NCI-H146 treated with DMSO at 0.1 percent for 48 hours (cell line): ENCODE data around the gene ELOVL6.
"Not testable (repeated sequence)": the region's sequence is repeated elsewhere in the genome, so short reads cannot be mapped to it uniquely, and the experiment has no call there.

Source experiments
- DNase-seq: peaks from one replicate; lab custom pipeline; 2025; ENCODE audit not compliant: unreplicated experiment; lab: John Stamatoyannopoulos, UW

The ELOVL6 gene, protein sequence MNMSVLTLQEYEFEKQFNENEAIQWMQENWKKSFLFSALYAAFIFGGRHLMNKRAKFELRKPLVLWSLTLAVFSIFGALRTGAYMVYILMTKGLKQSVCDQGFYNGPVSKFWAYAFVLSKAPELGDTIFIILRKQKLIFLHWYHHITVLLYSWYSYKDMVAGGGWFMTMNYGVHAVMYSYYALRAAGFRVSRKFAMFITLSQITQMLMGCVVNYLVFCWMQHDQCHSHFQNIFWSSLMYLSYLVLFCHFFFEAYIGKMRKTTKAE

DNA sequence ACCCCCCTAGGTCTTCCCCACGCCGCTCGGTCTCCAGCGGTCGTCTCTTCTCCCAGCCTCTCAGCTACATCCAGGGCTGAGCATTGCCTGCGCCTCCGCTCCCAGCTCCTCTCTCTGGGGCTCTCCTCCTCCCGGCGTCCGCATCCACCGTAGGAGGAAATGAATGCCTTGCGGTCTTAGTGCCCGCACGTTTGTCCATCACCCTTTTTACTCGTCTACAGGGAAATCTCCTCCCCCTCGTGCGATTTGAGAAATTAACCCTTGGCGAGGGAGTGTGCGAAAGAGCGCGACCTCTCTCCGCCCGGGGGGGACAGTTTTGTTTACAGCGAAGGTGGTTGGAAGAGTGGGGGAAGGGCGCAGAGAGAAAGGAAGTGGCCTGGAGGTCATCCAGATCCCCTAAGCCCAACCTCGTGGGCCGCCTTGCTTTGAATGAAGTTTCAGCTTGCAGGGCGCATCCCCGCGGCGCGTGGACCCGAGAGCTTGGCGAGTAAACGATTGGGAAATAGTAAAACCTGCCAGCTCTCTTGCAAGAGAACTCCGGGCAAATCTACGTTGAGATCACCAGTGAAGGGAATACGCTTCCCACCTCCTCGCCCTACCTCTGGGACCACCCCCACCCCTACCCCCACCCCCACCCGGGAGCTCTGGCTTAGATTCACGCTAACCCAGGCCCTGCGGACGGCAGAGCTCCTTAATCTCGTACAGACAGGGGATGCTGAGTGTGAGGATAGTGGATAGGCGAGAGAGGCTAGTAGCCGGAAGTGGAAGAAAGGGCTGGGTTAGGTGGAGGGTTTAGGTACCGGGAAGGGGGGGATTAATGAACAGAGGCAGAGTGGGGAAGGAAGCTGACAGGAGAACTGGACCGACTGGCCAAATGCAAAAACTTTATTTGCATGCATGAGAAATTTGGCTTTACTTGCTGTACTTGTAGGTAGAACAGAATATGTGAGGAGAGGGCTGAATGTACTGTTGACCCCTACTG, at the start of gene ELOVL6:
TSS of gene ELOVL6 (minus strand) at position 181 of the 982 bp plus-strand sequence. CDS start 280 bp downstream, outside the sequence.
- DNase-seq: peak; percentile 44

DNA sequence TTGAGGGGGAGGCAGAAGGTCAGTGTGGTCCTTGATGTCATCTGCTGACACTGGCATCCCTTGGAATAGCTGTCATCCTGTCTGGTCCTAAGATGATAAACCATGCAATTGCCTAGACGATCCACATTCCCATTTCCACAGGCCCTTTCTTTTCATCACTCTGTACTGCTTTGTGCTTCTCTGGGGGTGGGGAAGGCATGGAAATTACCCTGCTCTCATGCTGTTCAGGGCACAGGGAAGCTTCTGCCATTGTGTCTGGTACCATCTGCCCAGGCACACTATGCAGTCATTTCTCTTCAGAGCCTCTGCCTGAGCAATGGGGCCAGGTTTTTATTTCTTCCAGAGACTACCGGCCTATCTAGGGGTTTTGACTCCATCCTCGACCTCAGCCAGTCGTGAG, 49.7 kb upstream of the ELOVL6 start:
- DNase-seq: no peak

DNA sequence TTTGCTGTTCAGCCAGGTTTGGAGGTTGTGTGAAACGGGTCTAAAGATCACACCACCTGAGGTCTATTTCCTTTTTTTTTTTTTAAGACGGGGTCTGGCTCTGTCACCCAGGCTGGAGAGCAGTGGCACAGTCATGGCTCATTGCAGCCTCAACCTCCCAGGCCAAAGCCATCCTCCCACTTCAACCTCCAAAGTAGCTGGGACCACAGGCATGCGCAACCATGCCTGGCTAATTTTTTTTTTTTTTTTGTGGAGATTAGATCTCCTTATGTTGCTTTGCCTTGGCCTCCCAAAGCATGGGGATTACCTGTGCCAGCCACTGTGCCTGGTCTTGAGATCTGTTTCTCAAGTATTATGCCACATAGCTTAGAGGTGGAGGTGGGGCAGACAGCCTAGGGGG, 49.2 kb upstream of the ELOVL6 start:
- DNase-seq: no peak

DNA sequence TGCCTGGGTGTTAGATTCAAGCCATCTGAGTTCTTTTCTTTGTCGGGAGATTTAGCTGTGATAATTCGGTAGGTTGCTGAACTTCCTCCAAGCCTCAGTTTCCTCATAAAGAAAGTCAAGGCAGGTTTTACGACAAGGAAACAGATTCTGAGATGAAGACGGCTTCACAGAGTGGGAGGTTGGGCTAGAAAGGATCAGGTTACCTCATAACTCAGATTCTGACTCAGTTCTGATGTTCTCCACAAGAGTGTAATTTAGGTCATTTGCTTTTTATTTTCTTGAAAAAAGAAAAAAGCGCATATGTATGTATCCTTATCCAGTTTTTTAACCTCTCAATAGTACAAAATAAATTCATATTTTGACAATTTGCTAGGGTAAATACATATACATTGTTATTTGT, 47.2 kb upstream of the ELOVL6 start:
- no peak for DNase-seq

DNA sequence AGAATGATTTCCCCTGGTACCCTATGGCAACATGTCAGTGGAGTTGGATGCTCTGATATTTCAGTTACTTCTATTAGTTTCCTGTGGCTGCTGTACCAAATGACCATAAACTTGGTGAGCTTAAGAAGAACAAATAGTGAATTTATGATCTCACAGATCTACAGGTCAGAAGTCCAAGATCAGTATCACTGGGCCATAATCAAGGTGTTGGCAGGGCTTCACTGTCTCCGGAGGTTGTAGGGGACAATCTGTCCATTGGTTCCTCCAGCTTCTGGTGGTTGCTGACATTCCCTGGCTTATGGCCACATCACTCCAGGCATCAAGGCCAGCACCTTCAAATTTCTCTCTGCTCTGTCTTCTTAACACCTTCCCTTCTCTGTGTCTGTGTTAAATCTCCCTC, 37.9 kb upstream of the ELOVL6 start:
- no peak for DNase-seq

DNA sequence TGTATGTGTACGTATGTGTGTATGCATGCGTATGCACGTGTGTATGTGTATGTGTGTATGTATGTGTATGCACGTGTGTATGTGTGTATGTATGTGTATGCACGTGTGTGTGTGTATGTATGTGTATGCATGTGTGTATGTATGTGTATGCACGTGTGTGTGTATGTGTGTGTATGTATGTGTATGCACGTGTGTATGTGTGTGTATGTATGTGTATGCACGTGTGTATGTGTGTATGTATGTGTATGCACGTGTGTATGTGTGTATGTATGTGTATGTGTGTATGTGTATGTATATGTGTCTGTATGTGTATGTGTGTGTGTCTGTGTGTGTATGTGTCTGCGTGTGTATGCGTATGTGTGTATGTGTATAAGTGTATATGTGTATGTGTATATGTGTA, 35.2 kb upstream of the ELOVL6 start:
- not testable (repeated sequence) for DNase-seq

DNA sequence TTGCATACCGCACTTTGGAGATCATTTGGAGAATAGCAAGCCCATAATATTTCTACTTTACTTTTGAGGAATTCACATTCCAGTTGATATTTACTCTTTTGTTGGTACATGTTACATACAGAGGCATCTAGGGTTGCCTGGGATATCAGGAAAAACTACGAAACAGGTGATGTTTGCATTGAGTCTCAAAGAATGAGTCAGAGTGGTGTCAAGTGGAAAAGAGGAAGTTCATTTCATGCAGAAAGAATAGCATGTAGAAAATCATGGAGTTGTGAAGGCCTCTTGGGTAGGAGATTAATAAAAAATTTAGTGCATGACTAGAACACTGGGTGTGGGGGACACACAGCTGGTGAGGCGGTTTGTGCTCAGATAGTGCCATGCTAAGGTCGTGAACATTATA, 33.5 kb upstream of the ELOVL6 start:
- no peak for DNase-seq

DNA sequence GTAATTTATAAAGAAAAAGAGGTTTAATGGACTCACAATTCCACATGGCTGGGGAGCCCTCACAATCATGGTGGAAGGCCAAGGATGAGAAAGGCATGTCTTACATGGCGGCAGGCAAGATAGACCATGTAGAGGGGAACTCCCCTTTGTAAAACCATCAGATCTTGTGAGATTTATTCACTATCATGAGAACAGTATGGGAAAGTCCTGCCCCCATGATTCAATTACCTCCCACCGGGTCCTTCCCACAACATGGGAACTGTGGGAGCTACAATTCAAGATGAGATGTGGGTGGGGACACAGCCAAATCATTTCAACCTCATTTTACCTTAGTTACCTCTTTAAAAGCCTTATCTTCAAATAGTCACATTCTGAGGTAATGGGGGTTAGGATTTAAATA, 30.9 kb upstream of the ELOVL6 start:
- DNase-seq: no peak

DNA sequence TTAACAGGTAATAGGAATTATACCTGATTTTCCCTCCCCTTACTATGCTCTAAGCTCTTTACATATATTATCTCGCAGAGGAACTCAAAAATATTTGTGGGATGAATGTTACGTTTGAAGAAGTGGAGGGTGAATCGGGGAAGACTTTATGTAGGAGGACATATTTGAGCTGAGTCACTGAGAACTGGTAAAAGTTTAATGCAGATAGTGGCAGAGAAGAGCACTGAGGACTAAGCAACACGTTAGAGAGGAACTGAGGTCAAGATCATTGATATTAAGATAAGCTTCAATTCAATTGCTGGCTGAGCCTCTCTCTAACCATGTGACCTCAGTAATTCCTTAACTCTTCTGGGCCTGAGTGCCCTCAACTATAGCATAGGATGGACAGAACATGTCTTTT, 26.4 kb upstream of the ELOVL6 start:
- DNase-seq: no peak

DNA sequence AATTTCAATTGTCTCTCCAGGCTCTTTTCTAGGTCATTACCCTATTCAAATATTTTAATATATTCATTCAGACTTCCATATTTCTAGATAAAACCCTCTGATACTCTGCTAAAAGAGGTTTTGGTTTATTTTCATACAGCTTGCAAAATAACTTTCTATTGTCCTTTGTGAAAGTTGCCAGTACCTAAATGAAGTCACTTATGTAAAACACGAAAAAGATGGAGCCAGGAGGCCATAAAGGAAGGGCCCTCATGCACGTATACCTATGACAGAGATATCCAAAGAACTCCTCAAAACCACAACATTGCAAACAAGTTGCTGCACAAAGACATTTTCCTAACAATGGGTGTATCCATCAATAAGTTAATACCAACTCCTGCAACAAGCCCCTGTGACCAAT, 25.7 kb upstream of the ELOVL6 start:
- no peak for DNase-seq

DNA sequence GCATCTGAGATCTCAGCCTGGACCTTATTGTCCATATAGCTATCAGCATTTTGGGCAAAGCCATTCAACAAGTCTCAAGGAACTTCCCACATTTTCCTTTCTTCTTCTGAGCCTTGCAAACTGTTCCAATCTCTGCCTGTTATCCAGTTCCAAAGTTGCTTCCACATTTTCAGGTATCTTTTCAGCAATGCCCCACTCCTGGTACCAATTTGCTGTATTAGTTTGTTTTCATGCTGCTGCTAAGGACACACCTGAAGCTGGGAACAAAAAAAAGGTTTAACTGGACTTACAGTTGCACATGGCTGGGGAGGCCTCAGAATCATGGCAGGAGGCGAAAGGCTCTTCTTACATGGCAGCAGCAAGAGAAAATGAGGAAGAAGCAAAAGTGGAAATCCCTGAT, 20.5 kb upstream of the ELOVL6 start:
- DNase-seq: not testable (repeated sequence)

DNA sequence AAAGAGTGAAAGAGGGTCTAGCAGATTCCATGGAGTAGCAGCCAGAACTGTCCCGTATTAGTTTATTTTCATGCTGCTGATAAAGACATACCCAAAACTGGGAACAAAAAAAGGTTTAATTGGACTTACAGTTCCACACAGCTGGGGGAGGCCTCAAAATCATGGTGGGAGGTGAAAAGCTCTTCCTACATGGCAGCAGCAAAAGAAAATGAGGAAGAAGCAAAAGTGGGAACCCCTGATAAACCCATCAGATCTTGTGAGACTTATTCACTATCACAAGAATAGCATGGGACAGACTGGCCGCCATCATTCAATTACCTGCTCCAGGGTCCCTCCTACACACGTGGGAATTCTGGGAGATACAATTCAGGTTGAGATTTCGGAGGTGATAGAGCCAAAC, 18.8 kb upstream of the ELOVL6 start:
- not testable (repeated sequence) for DNase-seq

DNA sequence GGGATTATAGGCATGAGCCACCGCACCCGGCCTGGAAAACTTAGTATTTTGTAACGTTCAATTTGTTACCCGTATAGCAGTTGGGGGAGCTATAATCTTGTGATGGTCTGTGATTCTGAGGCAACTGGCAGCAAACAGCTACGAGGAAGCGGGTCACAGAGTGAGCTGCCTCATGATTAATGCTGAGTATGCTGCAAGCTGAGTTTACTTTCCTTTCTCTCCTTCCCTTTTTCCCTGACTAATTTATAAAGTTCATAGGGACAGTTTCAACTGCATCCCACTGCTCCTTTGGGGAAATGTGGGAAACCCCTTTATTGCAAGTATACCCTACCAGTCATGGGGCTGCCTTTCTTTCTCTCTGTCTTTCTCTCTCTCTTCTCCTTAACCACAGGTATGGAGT, 17.7 kb upstream of the ELOVL6 start:
- DNase-seq: no peak

DNA sequence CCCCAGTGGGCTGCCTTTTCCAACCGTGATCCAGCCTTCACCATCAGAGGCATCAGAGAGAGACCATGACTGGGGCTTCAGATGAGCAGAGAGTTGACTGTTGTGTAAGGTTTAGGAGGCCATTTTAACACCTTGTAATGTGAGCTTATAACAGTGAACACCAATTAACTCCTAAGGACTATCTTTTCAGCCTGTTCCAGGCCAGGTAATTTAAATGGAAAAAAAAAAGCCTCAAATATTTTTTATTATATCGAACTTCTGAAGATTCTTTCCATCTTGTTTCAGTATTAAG, 13.3 kb upstream of the ELOVL6 start:
- DNase-seq: no peak

DNA sequence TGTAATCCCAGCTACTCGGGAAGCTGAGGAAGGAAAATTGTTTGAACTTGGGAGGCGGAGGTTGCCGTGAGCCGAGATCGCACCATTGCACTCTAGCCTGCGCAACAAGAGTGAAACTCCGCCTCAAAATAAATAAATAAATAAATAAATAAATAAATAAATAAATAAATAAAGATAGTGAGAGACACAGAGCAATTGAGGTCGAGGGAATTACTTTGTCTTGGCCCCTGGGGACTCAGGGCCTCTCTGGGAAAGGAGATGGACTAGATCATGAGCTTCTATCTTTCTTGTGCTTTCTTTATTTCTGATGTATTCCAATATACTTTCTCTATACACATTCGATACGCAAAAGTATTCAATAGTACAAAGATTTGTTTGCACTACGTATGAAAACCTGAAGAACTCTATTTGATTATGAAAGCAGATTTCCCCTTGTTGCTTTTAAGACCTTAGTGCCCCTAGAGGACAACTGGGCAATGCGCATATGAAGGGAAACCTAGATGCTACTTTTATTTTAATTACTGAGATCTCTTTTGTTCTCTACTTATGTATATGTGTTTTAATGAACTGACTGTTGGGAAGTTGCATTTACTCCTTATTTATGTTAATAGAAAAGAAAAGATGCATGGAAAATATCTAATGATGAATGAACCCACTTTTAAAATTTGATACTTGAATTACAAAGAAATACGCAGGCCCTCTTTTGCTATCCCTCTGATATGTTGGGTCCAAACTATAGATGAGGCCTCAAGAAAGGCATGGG, 12.8 kb upstream of the ELOVL6 start:
- no peak for DNase-seq

DNA sequence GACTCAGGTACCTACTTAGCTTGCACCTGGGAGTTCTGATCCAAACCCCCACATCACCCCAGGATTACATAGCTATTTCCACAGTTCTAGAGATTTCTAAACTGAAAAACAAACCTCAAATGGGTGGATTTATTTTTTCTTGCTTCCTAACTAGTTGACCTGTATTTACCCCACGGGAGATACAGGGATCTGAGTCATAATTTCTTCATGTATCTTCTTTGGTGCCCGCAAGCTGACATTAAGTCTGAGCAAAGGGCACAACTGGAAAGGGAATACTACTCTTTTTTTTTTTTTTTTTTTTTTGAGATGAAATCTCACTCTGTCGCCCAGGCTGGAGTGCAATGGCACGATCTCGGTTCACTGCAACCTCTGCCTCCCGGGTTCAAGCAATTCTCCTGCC, 10.0 kb upstream of the ELOVL6 start:
- DNase-seq: no peak

DNA sequence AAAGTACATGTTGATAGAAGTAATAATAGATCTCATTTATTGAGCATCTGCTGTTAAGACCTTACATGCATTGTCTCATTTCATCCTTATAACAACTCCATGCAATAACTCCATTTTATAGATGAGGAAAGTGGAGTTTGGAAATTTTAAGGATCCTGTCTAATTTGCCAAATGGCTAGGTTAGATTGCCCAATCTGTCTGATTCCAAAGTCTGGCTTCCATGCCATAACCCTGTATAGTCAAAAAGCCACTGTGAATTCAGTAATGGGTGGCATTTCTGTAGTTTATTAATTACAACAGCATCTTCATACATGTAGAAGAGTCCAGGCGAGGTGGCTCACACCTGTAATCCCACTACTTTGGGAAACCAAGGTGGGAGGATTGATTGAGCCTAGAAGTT, 8.8 kb upstream of the ELOVL6 start:
- DNase-seq: no peak

DNA sequence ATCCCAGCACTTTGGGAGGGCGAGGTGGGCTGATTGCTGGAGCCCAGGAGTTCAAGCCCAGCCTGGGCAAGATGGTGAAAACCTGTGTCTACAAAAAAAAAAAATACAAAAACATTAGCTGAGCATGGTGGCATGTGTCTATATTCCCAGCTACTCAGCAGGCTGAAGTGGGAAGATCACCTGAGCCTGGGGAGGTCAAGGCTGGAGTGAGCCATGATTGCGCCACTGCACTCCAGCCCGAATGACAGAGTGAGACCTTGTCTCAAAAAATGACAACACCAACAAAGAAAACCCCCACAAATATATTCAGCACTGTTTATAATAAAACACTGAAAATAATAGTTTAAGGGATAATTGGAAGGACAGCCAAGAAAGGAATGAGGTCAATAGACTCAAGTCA, 3.6 kb upstream of the ELOVL6 start:
- DNase-seq: no peak

DNA sequence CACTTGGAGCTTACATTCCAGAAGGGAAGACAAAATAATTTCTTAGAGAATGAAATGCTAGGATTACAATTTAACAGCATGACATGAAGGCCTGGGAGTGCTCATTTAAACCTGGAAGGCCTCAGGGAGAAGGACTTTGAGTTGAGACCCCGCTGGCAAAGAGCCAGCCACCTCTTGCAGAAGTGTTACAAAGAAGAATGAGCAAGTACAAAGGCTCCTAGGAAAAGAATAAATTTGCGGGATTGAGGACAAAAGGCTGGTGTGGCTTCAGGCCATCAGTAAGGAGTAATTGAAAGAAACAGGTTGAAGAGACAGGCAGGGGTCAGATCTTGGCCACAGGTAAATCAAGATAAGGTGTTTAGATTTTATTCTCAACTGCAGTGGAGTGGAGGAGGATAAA, 3.1 kb upstream of the ELOVL6 start:
- no peak for DNase-seq

DNA sequence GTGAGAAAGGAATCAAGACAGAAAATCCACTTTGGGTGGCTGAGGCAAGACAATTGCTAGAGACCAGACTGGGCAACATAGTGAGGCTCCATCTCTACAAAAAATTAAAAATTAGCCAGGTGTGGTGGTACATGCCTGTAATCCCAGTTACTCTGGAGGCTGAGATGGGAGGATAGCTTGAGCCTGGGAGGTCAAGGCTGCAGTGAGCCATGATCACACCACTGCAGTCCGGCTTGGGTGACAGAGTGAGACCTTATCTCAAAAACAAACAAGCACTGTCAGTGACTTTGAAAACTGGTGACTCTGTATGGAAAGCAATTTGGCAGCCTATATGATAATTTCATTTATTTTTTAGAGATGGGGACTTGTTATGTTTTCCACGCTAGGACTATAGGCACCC, 2.3 kb upstream of the ELOVL6 start:
- no peak for DNase-seq

DNA sequence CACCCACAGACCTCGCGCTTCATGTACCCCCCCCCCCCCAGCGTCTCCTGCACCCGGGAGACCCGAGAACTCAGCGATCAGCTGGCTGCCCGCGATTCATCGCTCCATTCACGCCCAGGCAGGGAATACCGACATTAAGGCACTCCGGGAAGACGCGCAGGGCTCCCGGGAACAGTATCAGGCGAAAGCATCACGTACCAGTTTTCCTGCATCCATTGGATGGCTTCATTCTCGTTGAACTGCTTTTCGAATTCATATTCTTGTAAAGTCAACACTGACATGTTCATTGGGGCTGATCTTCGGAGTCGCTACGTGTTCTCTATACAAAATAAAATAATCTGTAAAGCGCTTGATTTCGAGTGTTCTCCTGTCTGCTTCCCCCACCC, 373 bp downstream of the ELOVL6 start:
- no peak for DNase-seq

DNA sequence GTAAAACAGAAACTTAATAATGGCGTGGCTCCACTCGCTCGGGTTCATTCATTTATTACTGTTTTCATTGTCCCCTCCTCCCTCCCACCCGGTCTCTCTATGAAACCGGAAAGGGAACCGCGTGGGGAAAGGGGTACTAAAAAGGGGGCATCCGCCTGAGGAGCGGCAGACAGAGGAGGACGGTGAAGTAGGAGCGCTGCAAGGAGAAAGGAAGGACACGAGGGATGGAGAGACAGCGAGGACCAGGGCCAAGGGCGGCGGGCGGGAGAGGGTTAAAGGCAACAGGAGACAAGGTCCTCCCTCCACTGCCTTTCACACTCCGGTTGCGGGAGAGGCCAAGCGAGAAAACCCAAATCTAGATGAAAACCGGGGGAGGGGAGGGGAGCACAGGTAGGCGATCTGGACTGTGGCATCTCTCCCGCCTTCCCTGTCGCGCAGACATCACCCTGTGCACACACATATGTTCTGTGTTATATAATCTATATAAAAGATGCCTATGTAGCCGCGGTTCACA, 829 bp downstream of the ELOVL6 start:
- peak; percentile 9 for DNase-seq
